Activated CD4-positive, alpha-beta T cell treated with anti-CD3 and anti-CD28 coated beads, Interleukin-2, Interleukin-6, amounts not matched to agents 100 ng/mL and 50 ng/mL, durations not matched to agents 16 hours and 8 hours (primary cell): ENCODE data around the gene C3orf20.

Experiments used
- DNase-seq: peaks from one replicate; pipeline ENCODE4 v3.0.0-alpha.2; 2020

Gene C3orf20

GRCh38 chr3:14780927-14781507 lies 106.1 kb downstream of the C3orf20 start:
- peak; percentile 44 for DNase-seq

GRCh38 chr3:14783480-14784086 lies 108.6 kb downstream of the C3orf20 start:
- DNase-seq: no peak

- DNase-seq: no peak
Measured at GRCh38 chr3:14784087-14784681, 109.2 kb downstream of the C3orf20 start.

GRCh38 chr3:14785207-14786155 lies 110.5 kb downstream of the C3orf20 start:
- DNase-seq: no peak

- DNase-seq: no peak
Measured at GRCh38 chr3:14786369-14786768, 111.4 kb downstream of the C3orf20 start.

GRCh38 chr3:14787630-14788029 lies 112.7 kb downstream of the C3orf20 start:
- no peak for DNase-seq

- DNase-seq: no peak
Measured at GRCh38 chr3:14788644-14789043, 113.7 kb downstream of the C3orf20 start.

GRCh38 chr3:14789221-14789620 lies 114.3 kb downstream of the C3orf20 start:
- no peak for DNase-seq

GRCh38 chr3:14789640-14790285 lies 114.8 kb downstream of the C3orf20 start:
- no peak for DNase-seq

GRCh38 chr3:14791343-14791945 lies 116.5 kb downstream of the C3orf20 start:
- DNase-seq: peak; percentile 61

- DNase-seq: no peak
Measured at GRCh38 chr3:14792691-14793121, 117.8 kb downstream of the C3orf20 start.

GRCh38 chr3:14793126-14793857 lies 118.4 kb downstream of the C3orf20 start:
- no peak for DNase-seq

GRCh38 chr3:14793858-14794234 lies 118.9 kb downstream of the C3orf20 start:
- no peak for DNase-seq

GRCh38 chr3:14794435-14794834 lies 119.5 kb downstream of the C3orf20 start:
- DNase-seq: no peak

GRCh38 chr3:14795996-14796395 lies 121.1 kb downstream of the C3orf20 start:
- DNase-seq: no peak

- DNase-seq: no peak
Measured at GRCh38 chr3:14796403-14797077, 121.6 kb downstream of the C3orf20 start.

- DNase-seq: no peak
Measured at GRCh38 chr3:14797731-14798130, 122.8 kb downstream of the C3orf20 start.

GRCh38 chr3:14798231-14798630 lies 123.3 kb downstream of the C3orf20 start:
- no peak for DNase-seq

GRCh38 chr3:14799146-14799545 lies 124.2 kb downstream of the C3orf20 start:
- no peak for DNase-seq

- no peak for DNase-seq
Measured at GRCh38 chr3:14801031-14801430, 126.1 kb downstream of the C3orf20 start.
